A549 (cell line): ENCODE data around the gene MB21D2. TPM values are rescaled to one million over a fixed set of nuclear protein-coding genes. Genes with fewer than 3 reads are reported as not detected.

Experiments
- ATAC-seq, 2 experiments: fragments of 200-7000 bp in 1 of 2; fragments of >200 bp in 1 of 2; cut with Nextera tagmentation in 1 of 2; cut with Tn5 transposase in 1 of 2; 3 replicates each; pipeline versions ENCODE4 v1.8.0 to v1.9.1; 2018 to 2020; ENCODE audit warnings: mild to moderate bottlenecking in 1 of 2, moderate library complexity in 1 of 2
- CTCF ChIA-PET: fragments of 300-600 bp; sonication (Branson Sonifier 250); formaldehyde crosslinking; extraction: SDS; loops from one replicate; lab custom pipeline; 2021; ENCODE audit warnings: antibody characterized with exemption, inconsistent platforms; lab: Yijun Ruan, JAX
- POLR2A ChIA-PET: fragments of 350-600 bp; formaldehyde crosslinking; extraction: SDS; loops from one replicate; lab custom pipeline; 2021; ENCODE audit warnings: antibody characterized with exemption, inconsistent platforms; lab: Yijun Ruan, JAX
- DNase-seq, 2 experiments: peaks; one replicate each; pipeline versions ENCODE4 v3.0.0 to v3.0.0-alpha.2; 2011 to 2016; ENCODE audit warnings: low read depth in 1 of 2, low spot score in 1 of 2
- FAIRE-seq: peaks from 2 replicates; lab custom pipeline; 2011; peaks lifted over from hg19 to GRCh38; lab: Jason Lieb, UNC
- H3K27ac ChIP-seq, 2 experiments: fragments of >200 bp; sonication (Bioruptor Twin); formaldehyde crosslinking; 3 replicates each; pipeline ENCODE4 v1.5.1; 2016 to 2017
- H3K4me1 ChIP-seq: fragments of >200 bp; sonication (Bioruptor Twin); formaldehyde crosslinking; 3 replicates; pipeline ENCODE4 v1.6.1; 2016
- H3K4me2 ChIP-seq: fragments of >200 bp; sonication (Bioruptor Twin); formaldehyde crosslinking; 3 replicates; pipeline ENCODE4 v1.6.1; 2016
- H3K4me3 ChIP-seq: fragments of >200 bp; sonication (Bioruptor Twin); formaldehyde crosslinking; 3 replicates; pipeline ENCODE4 v1.5.1; 2016
- H3K9me3 ChIP-seq: fragments of >200 bp; sonication (Bioruptor Twin); formaldehyde crosslinking; 3 replicates; pipeline ENCODE4 v1.6.1; 2016
- BHLHE40 ChIP-seq: IDR thresholded peaks from 2 replicates; pipeline ENCODE4 v1.6.1; 2012; ENCODE audit warnings: low read depth, low read length, inconsistent platforms
- CHD2 ChIP-seq: fragments of 150-350 bp; IDR thresholded peaks from 2 replicates; pipeline ENCODE4 v1.6.1; 2014; ENCODE audit warnings: low read length; ENCODE audit not compliant: partially characterized antibody
- EHMT2 ChIP-seq: fragments of 200-600 bp; sonication (generic); IDR thresholded peaks from 2 replicates; pipeline ENCODE4 v1.6.1; 2016; ENCODE audit warnings: antibody characterized with exemption, low read depth, mild to moderate bottlenecking, moderate library complexity
- FOSL2 ChIP-seq, 2 experiments: fragments of 450-650 bp in 1 of 2; fragments of >200 bp in 1 of 2; sonication (Bioruptor Twin) in 1 of 2; formaldehyde crosslinking; IDR thresholded peaks; 2 replicates each; pipeline versions ENCODE4 v1.5.0 to v1.6.1; 2016 to 2020; ENCODE audit warnings: mild to moderate bottlenecking in 1 of 2, moderate library complexity in 1 of 2
- FOXS1 ChIP-seq: fragments of 250-450 bp; sonication (Bioruptor Pico); IDR thresholded peaks from 2 replicates; pipeline ENCODE4 v1.5.0; 2020; ENCODE audit warnings: mild to moderate bottlenecking, moderate library complexity
- GATA3 ChIP-seq: IDR thresholded peaks from 2 replicates; pipeline ENCODE4 v1.6.1; 2012; ENCODE audit warnings: borderline replicate concordance
- HEYL ChIP-seq: fragments of 250-450 bp; sonication (Bioruptor Pico); IDR thresholded peaks from 2 replicates; pipeline ENCODE4 v1.8.0; 2021; ENCODE audit warnings: mild to moderate bottlenecking, moderate library complexity
- HOXB5 ChIP-seq: fragments of 250-450 bp; sonication (Bioruptor Pico); IDR thresholded peaks from 2 replicates; pipeline ENCODE4 v1.5.0; 2020; ENCODE audit warnings: mild to moderate bottlenecking, moderate library complexity
- JUN ChIP-seq, 2 experiments: fragments of >200 bp; sonication (Bioruptor Twin); formaldehyde crosslinking; IDR thresholded peaks; 2 replicates in 1 of 2; 3 replicates in 1 of 2; pipeline ENCODE4 v1.6.1; 2016 to 2017
- JUNB ChIP-seq: fragments of >200 bp; sonication (Bioruptor Twin); formaldehyde crosslinking; IDR thresholded peaks from 2 replicates; pipeline ENCODE4 v1.6.1; 2016
- KDM5A ChIP-seq: fragments of 200-600 bp; sonication (generic); IDR thresholded peaks from 2 replicates; pipeline ENCODE4 v1.6.1; 2016; ENCODE audit warnings: antibody characterized with exemption, mild to moderate bottlenecking
- MAZ ChIP-seq: fragments of 150-350 bp; IDR thresholded peaks from 2 replicates; pipeline ENCODE4 v1.6.1; 2014; ENCODE audit warnings: antibody characterized with exemption, low read depth, low read length, borderline replicate concordance
- MYC ChIP-seq: IDR thresholded peaks from 2 replicates; pipeline ENCODE4 v1.6.1; 2012; ENCODE audit warnings: mild to moderate bottlenecking, inconsistent platforms, low read length, improper control_type of control experiment, borderline replicate concordance
- NFE2L2 ChIP-seq: fragments of 150-350 bp; conservative IDR thresholded peaks from 2 replicates; pipeline ENCODE4 v1.6.1; 2014; ENCODE audit warnings: low read length
- NPAS2 ChIP-seq: fragments of 250-450 bp; sonication (Bioruptor Pico); IDR thresholded peaks from 2 replicates; pipeline ENCODE4 v1.8.0; 2022; ENCODE audit warnings: mild to moderate bottlenecking, moderate library complexity, borderline replicate concordance
- NR3C1 ChIP-seq: fragments of >200 bp; sonication (Bioruptor Twin); formaldehyde crosslinking; IDR thresholded peaks from 3 replicates; pipeline ENCODE4 v1.6.1; 2017
- RAD21 ChIP-seq, 2 experiments: fragments of >200 bp in 1 of 2; sonication (Bioruptor Twin) in 1 of 2; formaldehyde crosslinking in 1 of 2; IDR thresholded peaks in 1 of 2; conservative IDR thresholded peaks in 1 of 2; 2 replicates in 1 of 2; 3 replicates in 1 of 2; pipeline ENCODE4 v1.6.1; 2012 to 2018; ENCODE audit warnings: inconsistent platforms in 1 of 2
- SREBF2 ChIP-seq: fragments of 450-650 bp; IDR thresholded peaks from 2 replicates; pipeline ENCODE4 v1.6.1; 2014; ENCODE audit warnings: mild to moderate bottlenecking, moderate library complexity
- TFCP2L1 ChIP-seq: fragments of 250-450 bp; sonication (Bioruptor Pico); IDR thresholded peaks from 2 replicates; pipeline ENCODE4 v1.5.0; 2021; ENCODE audit warnings: mild to moderate bottlenecking
- TP53 ChIP-seq: fragments of 250-450 bp; sonication (Bioruptor Pico); IDR thresholded peaks from 2 replicates; pipeline ENCODE4 v1.5.0; 2021; ENCODE audit warnings: mild to moderate bottlenecking, moderate library complexity
- ZC3H11A ChIP-seq: fragments of 450-650 bp; IDR thresholded peaks from 2 replicates; pipeline ENCODE4 v1.6.1; 2014; ENCODE audit warnings: antibody characterized with exemption, mild to moderate bottlenecking
- WGBS: methylation state at CpG from one replicate; pipeline ENCODE4 v1.1.6; 2017; ENCODE audit errors: missing lambda C conversion rate; 5-methylcytosine and 5-hydroxymethylcytosine counted together
- polyA plus RNA-seq, 4 experiments: library from polyadenylated mRNA; depleted of rRNA in 3 of 4; stranded (reverse); fragments of >200 nt; fragmentation: RNase III in 1 of 4; extraction: RNeasy Plus Mini Kit Qiagen cat#74134 plus additional on column Dnase treatment in 1 of 4; gene quantifications; 2 replicates in 3 of 4; 3 replicates in 1 of 4; pipeline ENCODE4 v1.2.3, GENCODE V29; 2011 to 2017
- TF ChIP-seq, protein P1 (sequence below): fragments of 250-450 bp; sonication (Bioruptor Pico); IDR thresholded peaks from 2 replicates; pipeline ENCODE4 v1.5.0; 2021; ENCODE audit warnings: mild to moderate bottlenecking, moderate library complexity, borderline replicate concordance
- TF ChIP-seq, protein P2 (sequence below): IDR thresholded peaks from 2 replicates; pipeline ENCODE4 v1.6.1; 2012
- TF ChIP-seq, protein P3 (sequence below): fragments of 250-450 bp; sonication (Bioruptor Pico); IDR thresholded peaks from 2 replicates; pipeline ENCODE4 v1.5.0; 2020; ENCODE audit warnings: low read depth, mild to moderate bottlenecking, moderate library complexity
- TF ChIP-seq, protein P4 (sequence below): fragments of >200 bp; sonication (Bioruptor Twin); formaldehyde crosslinking; IDR thresholded peaks from 3 replicates; pipeline ENCODE4 v1.6.1; 2016

The MB21D2 gene
- polyA plus RNA-seq, 2 of the 4 experiments (the other 2 are of a cell fraction): 4.8 to 7.5 TPM

DNA sequence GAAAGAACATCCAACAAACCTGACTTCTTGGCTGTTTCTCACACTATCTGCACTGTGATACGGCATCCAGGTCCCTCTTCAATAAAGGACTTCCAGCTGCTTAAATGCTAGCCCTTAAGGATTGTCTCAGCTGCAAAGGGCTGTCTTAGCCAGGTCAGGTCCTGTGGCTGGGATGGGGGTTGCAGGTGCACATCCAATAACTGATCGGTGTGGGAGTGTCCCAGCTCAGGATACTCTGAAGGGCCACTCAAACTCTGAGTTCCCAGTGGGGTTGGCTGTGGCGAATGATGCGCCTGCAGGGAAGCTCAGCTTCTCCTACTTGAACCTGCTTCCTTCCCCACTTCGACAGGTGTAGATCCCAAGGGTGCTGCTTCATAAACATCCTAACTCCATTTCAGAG is 115.7 kb downstream of the MB21D2 start:
- FAIRE-seq (no peak), DNase-seq (no peak), ATAC-seq (no peak)
- Histone ChIP-seq H3K4me2 (no peak overlapping the region), H3K27ac (no peak overlapping the region), H3K4me1 (no peaks in the 10 kb centered on the region), H3K4me3 (no peak overlapping the region), H3K9me3 (no peaks in the 10 kb centered on the region)
- WGBS: 83% methylated on average over 5 of the region's 5 CpGs
- TF ChIP-seq NPAS2 (CRISPR knock-in tag): no peak
- no peak for TF ChIP-seq JUNB
- no peak for TF ChIP-seq GATA3
- no peak for TF ChIP-seq MYC
- TF ChIP-seq, protein P1, sequence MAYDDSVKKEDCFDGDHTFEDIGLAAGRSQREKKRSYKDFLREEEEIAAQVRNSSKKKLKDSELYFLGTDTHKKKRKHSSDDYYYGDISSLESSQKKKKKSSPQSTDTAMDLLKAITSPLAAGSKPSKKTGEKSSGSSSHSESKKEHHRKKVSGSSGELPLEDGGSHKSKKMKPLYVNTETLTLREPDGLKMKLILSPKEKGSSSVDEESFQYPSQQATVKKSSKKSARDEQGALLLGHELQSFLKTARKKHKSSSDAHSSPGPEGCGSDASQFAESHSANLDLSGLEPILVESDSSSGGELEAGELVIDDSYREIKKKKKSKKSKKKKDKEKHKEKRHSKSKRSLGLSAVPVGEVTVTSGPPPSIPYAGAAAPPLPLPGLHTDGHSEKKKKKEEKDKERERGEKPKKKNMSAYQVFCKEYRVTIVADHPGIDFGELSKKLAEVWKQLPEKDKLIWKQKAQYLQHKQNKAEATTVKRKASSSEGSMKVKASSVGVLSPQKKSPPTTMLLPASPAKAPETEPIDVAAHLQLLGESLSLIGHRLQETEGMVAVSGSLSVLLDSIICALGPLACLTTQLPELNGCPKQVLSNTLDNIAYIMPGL: no peak
- TF ChIP-seq EHMT2: no peak
- TF ChIP-seq TP53 (CRISPR knock-in tag): no peak
- POLR2A ChIA-PET: no interaction called here
- CTCF ChIA-PET: interaction anchor here (0.9 to 3.5 kb wide), 4 partner anchors 11 to 334 kb away, joined by 3 to 21 read pairs (median 5); no protein-coding TSS in a partner anchor

DNA sequence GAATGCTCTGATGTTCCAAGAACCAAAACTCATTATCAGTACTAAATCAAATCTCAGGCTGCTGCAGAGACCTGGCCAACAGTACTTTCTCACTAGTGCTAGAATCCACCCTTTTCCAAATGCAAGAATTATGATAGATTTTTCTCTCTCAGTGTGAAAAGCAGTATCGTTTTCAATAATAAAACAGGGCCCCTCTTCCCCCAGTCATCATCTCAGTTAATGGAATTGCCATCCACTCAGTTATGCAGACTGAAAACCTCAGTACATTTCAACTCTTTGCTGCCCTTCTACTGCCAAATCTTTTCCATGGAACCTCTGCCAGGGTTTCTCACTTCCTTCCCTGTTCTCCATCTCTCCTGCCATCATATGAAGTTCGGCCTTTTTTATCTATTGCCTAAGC is 117.9 kb downstream of the MB21D2 start:
- FAIRE-seq (no peak), ATAC-seq (no peak), DNase-seq (no peak)
- POLR2A ChIA-PET: no interaction called here
- CTCF ChIA-PET: no interaction called here
- H3K9me3 ChIP-seq: no peaks in the 10 kb centered on the region
- no peak overlapping the region for H3K27ac ChIP-seq
- no peak overlapping the region for H3K4me3 ChIP-seq
- no peak overlapping the region for H3K4me2 ChIP-seq
- TF ChIP-seq HOXB5 (CRISPR knock-in tag) (no peak), HEYL (CRISPR knock-in tag) (no peak), EHMT2 (no peak), NFE2L2 (no peak), MAZ (no peak), CHD2 (no peak), SREBF2 (no peak), RAD21 (conservative IDR thresholded peaks at IDR 0.05 in 1 of 2, IDR thresholded peaks at IDR 0.05 in 1 of 2) (no peak), KDM5A (no peak), TFCP2L1 (CRISPR knock-in tag) (no peak), BHLHE40 (no peak)
- TF ChIP-seq, protein P2, sequence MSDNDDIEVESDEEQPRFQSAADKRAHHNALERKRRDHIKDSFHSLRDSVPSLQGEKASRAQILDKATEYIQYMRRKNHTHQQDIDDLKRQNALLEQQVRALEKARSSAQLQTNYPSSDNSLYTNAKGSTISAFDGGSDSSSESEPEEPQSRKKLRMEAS: no peak
- TF ChIP-seq, protein P3, sequence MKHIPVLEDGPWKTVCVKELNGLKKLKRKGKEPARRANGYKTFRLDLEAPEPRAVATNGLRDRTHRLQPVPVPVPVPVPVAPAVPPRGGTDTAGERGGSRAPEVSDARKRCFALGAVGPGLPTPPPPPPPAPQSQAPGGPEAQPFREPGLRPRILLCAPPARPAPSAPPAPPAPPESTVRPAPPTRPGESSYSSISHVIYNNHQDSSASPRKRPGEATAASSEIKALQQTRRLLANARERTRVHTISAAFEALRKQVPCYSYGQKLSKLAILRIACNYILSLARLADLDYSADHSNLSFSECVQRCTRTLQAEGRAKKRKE (CRISPR knock-in tag): no peak
- TF ChIP-seq, protein P4, sequence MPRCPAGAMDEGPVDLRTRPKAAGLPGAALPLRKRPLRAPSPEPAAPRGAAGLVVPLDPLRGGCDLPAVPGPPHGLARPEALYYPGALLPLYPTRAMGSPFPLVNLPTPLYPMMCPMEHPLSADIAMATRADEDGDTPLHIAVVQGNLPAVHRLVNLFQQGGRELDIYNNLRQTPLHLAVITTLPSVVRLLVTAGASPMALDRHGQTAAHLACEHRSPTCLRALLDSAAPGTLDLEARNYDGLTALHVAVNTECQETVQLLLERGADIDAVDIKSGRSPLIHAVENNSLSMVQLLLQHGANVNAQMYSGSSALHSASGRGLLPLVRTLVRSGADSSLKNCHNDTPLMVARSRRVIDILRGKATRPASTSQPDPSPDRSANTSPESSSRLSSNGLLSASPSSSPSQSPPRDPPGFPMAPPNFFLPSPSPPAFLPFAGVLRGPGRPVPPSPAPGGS: no peak
- WGBS: 81% methylated on average over 2 of the region's 2 CpGs
- H3K4me1 ChIP-seq: no peaks in the 10 kb centered on the region

DNA sequence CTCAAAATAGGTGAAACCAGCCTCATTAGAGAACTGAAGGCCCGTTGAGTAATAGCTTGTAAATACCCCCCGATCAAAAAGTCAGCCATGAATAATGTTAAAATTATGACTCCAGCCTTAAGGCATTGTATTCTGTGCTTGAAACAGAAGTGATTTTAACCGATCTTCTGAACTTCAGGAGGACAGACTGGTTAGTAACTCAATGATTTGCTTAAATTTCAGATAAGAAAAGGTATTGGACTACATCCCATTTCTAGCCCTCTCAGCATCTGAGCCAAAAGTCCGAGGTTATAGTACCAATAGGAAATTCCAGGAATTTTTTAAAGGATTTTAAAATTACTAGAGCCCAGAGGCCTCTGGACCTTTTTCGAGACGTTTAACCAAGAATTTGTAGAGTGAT is 122.6 kb downstream of the MB21D2 start:
- FAIRE-seq: no peak
- Histone ChIP-seq H3K9me3 (no peaks in the 10 kb centered on the region), H3K4me1 (no peaks in the 10 kb centered on the region), H3K4me2 (no peak overlapping the region), H3K27ac (no peak overlapping the region), H3K4me3 (no peak overlapping the region)
- ChIA-PET POLR2A (no interaction called here), CTCF (no interaction called here)
- 66% methylated on average over 6 of the region's 6 CpGs for WGBS
- no peak for TF ChIP-seq TP53 (CRISPR knock-in tag)
- no peak for TF ChIP-seq ZC3H11A
- TF ChIP-seq FOXS1: no peak
- TF ChIP-seq JUN (IDR thresholded peaks at IDR 0.05): no peak
- no peak for TF ChIP-seq FOSL2 (IDR thresholded peaks at IDR 0.05)
- no peak for TF ChIP-seq FOSL2 (CRISPR knock-in tag; IDR thresholded peaks at IDR 0.05)
- TF ChIP-seq NR3C1: no peak
- ATAC-seq: no peak
- DNase-seq: no peak
